Parathyroid adenoma (tissue), 2 donors: ENCODE data around the gene LGALS8.
"Not testable (repeated sequence)": the region's sequence is repeated elsewhere in the genome, so short reads cannot be mapped to it uniquely, and the experiment has no call there.

Experiments used
- H2AFZ ChIP-seq: fragments of 300-600 bp; sonication (generic); one replicate; pipeline ENCODE4 v1.7.0; 2017; ENCODE audit warnings: antibody characterized with exemption, mild to moderate bottlenecking
- H3K27ac ChIP-seq: fragments of 300-600 bp; sonication (generic); one replicate; pipeline ENCODE4 v1.7.0; 2017
- H3K27me3 ChIP-seq: fragments of 300-600 bp; sonication (generic); one replicate; pipeline ENCODE4 v1.7.0; 2017; ENCODE audit warnings: low read length; ENCODE audit not compliant: control insufficient read depth, insufficient read depth
- H3K36me3 ChIP-seq: fragments of 300-600 bp; sonication (generic); one replicate; pipeline ENCODE4 v1.7.0; 2017; ENCODE audit warnings: low read length; ENCODE audit not compliant: control insufficient read depth, insufficient read depth
- H3K4me1 ChIP-seq: fragments of 300-600 bp; sonication (generic); one replicate; pipeline ENCODE4 v1.7.0; 2017; ENCODE audit warnings: control low read depth
- H3K4me2 ChIP-seq: fragments of 300-600 bp; sonication (generic); one replicate; pipeline ENCODE4 v1.7.0; 2017; ENCODE audit warnings: low read length
- H3K4me3 ChIP-seq: fragments of 300-600 bp; sonication (generic); one replicate; pipeline ENCODE4 v1.7.0; 2017; ENCODE audit warnings: low read depth, low read length
- H3K79me2 ChIP-seq: fragments of 300-600 bp; sonication (generic); one replicate; pipeline ENCODE4 v1.7.0; 2017; ENCODE audit warnings: control low read depth
- H3K9ac ChIP-seq: fragments of 300-600 bp; sonication (generic); one replicate; pipeline ENCODE4 v1.7.0; 2017; ENCODE audit warnings: mild to moderate bottlenecking
- H3K9me3 ChIP-seq: fragments of 300-600 bp; sonication (generic); one replicate; pipeline ENCODE4 v1.7.0; 2017; ENCODE audit warnings: low read length; ENCODE audit not compliant: control insufficient read depth
- CTCF ChIP-seq: fragments of 300-600 bp; sonication (generic); IDR thresholded peaks from one replicate; pipeline ENCODE4 v1.7.0; 2017; ENCODE audit warnings: antibody characterized with exemption, mild to moderate bottlenecking
- donor health status: primary hyperparathyroidism.

Gene LGALS8

GRCh38 chr1:236486356-236487002, 37.3 kb upstream of the LGALS8 start:
- Histone ChIP-seq H3K4me2 (no peak overlapping the region), H3K79me2 (no peaks in the 10 kb centered on the region), H3K36me3 (no peaks in the 10 kb centered on the region), H3K9me3 (no peaks in the 10 kb centered on the region), H3K27me3 (no peaks in the 10 kb centered on the region), H3K9ac (no peak overlapping the region), H3K27ac (no peak overlapping the region), H2AFZ (no peak overlapping the region), H3K4me3 (no peak overlapping the region), H3K4me1 (no peaks in the 10 kb centered on the region)
- TF ChIP-seq CTCF = no peak

GRCh38 chr1:236489161-236489560, 34.6 kb upstream of the LGALS8 start:
- not testable (repeated sequence) for H3K36me3 ChIP-seq, H2AFZ ChIP-seq, H3K79me2 ChIP-seq, H3K4me2 ChIP-seq, H3K4me3 ChIP-seq, H3K27me3 ChIP-seq, H3K9me3 ChIP-seq, H3K4me1 ChIP-seq, H3K27ac ChIP-seq, H3K9ac ChIP-seq

GRCh38 chr1:236489710-236490377, 33.9 kb upstream of the LGALS8 start:
- Histone ChIP-seq H3K27ac (no peak overlapping the region), H3K27me3 (no peaks in the 10 kb centered on the region), H2AFZ (no peak overlapping the region), H3K4me3 (no peak overlapping the region), H3K4me2 (no peak overlapping the region), H3K4me1 (peaks cover 2% of the 10 kb centered on the region), H3K9me3 (no peaks in the 10 kb centered on the region), H3K9ac (no peak overlapping the region), H3K36me3 (no peaks in the 10 kb centered on the region), H3K79me2 (no peaks in the 10 kb centered on the region)
- TF ChIP-seq CTCF = peak; percentile 48

GRCh38 chr1:236491469-236492136, 32.2 kb upstream of the LGALS8 start:
- no peak overlapping the region for H3K9ac ChIP-seq
- no peak overlapping the region for H3K4me3 ChIP-seq
- H3K79me2 ChIP-seq = no peaks in the 10 kb centered on the region
- no peak overlapping the region for H3K4me2 ChIP-seq
- H2AFZ ChIP-seq = peak overlapping the region; percentile 63
- peaks cover 3% of the 10 kb centered on the region for H3K4me1 ChIP-seq
- H3K9me3 ChIP-seq = no peaks in the 10 kb centered on the region
- no peak overlapping the region for H3K27ac ChIP-seq
- no peak for TF ChIP-seq CTCF
- no peaks in the 10 kb centered on the region for H3K36me3 ChIP-seq
- H3K27me3 ChIP-seq = no peaks in the 10 kb centered on the region

GRCh38 chr1:236492378-236492777, 31.4 kb upstream of the LGALS8 start:
- no peaks in the 10 kb centered on the region for H3K27me3 ChIP-seq
- H3K27ac ChIP-seq = no peak overlapping the region
- H2AFZ ChIP-seq = no peak overlapping the region
- H3K4me1 ChIP-seq = peaks cover 3% of the 10 kb centered on the region
- no peak for TF ChIP-seq CTCF
- H3K4me2 ChIP-seq = no peak overlapping the region
- no peaks in the 10 kb centered on the region for H3K79me2 ChIP-seq
- no peak overlapping the region for H3K9ac ChIP-seq
- H3K9me3 ChIP-seq = no peaks in the 10 kb centered on the region
- H3K4me3 ChIP-seq = no peak overlapping the region
- H3K36me3 ChIP-seq = no peaks in the 10 kb centered on the region
